Gastrocnemius medialis (tissue), 4 donors: ENCODE measurements around the gene TIMM17B. TPM values are rescaled to one million over a fixed set of nuclear protein-coding genes. Genes with fewer than 3 reads are reported as not detected.

Experiments used
- ATAC-seq, 2 donors: fragments of 150-250 bp; one replicate each; pipeline ENCODE4 v1.9.1; 2016
- DNase-seq, 2 donors: peaks; one replicate each; pipeline ENCODE4 v3.0.0-alpha.2; 2019
- H3K27ac ChIP-seq, 4 donors: fragments of 200-600 bp; sonication (generic); 1 replicate in 1 of 4; 2 replicates in 3 of 4; pipeline ENCODE4 v1.5.1; 2016 to 2018; ENCODE audit warnings: mild to moderate bottlenecking in 2 of 4, moderate library complexity in 1 of 4
- H3K27me3 ChIP-seq, 3 donors: fragments of 200-600 bp; sonication (generic) in 2 of 3; 1 replicate in 1 of 3; 2 replicates in 2 of 3; pipeline versions ENCODE4 v1.5.1 to v1.6.0; 2016 to 2019; ENCODE audit warnings: mild to moderate bottlenecking in 1 of 3, moderate library complexity in 1 of 3
- H3K36me3 ChIP-seq, 2 donors: fragments of 200-600 bp; sonication (generic) in 1 of 2; one replicate each; pipeline ENCODE4 v1.5.1; 2017 to 2018
- H3K4me1 ChIP-seq, 2 donors: fragments of 200-600 bp; sonication (generic) in 1 of 2; one replicate each; pipeline ENCODE4 v1.5.1; 2016 to 2017; ENCODE audit warnings: mild to moderate bottlenecking in 2 of 2
- H3K4me3 ChIP-seq, 4 donors: fragments of 200-600 bp; sonication (generic) in 3 of 4; 1 replicate in 1 of 4; 2 replicates in 3 of 4; pipeline ENCODE4 v1.5.1; 2016 to 2019; ENCODE audit warnings: mild to moderate bottlenecking in 2 of 4
- H3K9me3 ChIP-seq, 3 donors: fragments of 200-600 bp; sonication (generic) in 2 of 3; 1 replicate in 1 of 3; 2 replicates in 2 of 3; pipeline ENCODE4 v1.5.1; 2016 to 2019
- POLR2A ChIP-seq, 2 donors: fragments of 450-650 bp; IDR thresholded peaks; one replicate each; pipeline ENCODE4 v1.6.1; 2017; ENCODE audit warnings: antibody characterized with exemption in 2 of 2, mild to moderate bottlenecking in 2 of 2, moderate library complexity in 2 of 2
- in situ Hi-C, 4 donors: fragments of 200-750 bp; cut with MboI; loops; one replicate each; pipeline versions ENCODE4 v1.15.0 to v1.8.0; 2017; ENCODE audit warnings: low sequenced_read_pairs in 4 of 4
- intact Hi-C: fragments of 100-400 bp; cut with DNase I; formaldehyde crosslinking; loops from one replicate; pipeline ENCODE4 v1.15.1; 2023; ENCODE audit warnings: low total_unique reads
- total RNA-seq, 4 donors: library from RNA; depleted of rRNA; stranded (reverse); fragments of >200 nt; gene quantifications; one replicate each; pipeline versions ENCODE4 v1.1.0 to v1.2.3, GENCODE V29; 2016
- TF ChIP-seq, protein P1 (sequence below), 5 experiments: fragments of 450-650 bp in 3 of 5; fragments of 200-600 bp in 2 of 5; sonication (generic) in 2 of 5; IDR thresholded peaks in 4 of 5; conservative IDR thresholded peaks in 1 of 5; 1 replicate in 4 of 5; 2 replicates in 1 of 5; pipeline ENCODE4 v1.5.1; 2016 to 2019; ENCODE audit warnings: antibody characterized with exemption in 5 of 5, mild to moderate bottlenecking in 3 of 5, moderate library complexity in 3 of 5

Gene TIMM17B
- total RNA-seq, 4 donors from 2014 or later = 53.3 to 103 (median 68.5) TPM

DNA sequence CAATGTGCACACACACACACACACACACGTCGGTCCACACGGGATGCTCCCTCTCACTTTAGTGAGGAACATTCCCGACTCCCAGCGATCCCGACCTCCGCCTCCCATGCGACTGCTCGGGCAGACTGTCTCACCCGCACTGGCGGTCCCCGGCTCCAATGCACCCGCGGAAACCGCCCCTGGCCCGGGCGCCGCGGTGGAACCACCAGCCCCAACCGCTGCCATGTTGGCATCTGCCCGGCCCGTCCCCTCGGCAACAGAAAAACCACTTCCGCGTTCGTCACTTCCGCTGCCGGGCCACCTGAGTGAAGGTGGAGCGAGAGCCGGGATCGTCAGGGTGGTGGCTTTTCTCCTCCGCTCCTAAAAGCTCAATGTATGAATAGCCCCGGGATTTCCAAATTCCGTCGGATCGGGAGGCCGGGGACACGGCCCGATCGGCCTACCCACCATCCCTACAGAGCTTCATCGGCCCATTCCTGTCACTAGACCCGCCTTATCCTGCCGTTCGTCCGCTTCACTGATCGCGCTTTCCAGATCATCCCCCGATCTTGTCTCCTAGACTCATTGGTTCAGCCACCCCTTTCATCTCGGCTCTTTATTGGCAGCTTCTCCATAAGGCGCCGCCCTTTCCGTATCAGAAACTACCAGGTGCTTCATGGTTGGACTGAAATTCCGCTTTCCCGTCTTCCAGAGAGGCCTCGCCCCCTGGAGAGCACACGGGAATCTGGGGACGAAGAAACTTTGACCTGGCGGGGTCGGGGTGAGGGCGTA lies 14.0 kb upstream of the TIMM17B start, which contains the start of gene SLC35A2:
Gene SLC35A2, minus strand, starts transcription at position 235 of the 771 bp plus-strand sequence. Its CDS starts 10 bp downstream, at position 225.
- ATAC-seq (peak; percentile 91 to 92), DNase-seq (peak; percentile 43 to 66)
- peak; percentile 66 to 71 for TF ChIP-seq POLR2A (IDR thresholded peaks at IDR 0.05)
- TF ChIP-seq, protein P1, sequence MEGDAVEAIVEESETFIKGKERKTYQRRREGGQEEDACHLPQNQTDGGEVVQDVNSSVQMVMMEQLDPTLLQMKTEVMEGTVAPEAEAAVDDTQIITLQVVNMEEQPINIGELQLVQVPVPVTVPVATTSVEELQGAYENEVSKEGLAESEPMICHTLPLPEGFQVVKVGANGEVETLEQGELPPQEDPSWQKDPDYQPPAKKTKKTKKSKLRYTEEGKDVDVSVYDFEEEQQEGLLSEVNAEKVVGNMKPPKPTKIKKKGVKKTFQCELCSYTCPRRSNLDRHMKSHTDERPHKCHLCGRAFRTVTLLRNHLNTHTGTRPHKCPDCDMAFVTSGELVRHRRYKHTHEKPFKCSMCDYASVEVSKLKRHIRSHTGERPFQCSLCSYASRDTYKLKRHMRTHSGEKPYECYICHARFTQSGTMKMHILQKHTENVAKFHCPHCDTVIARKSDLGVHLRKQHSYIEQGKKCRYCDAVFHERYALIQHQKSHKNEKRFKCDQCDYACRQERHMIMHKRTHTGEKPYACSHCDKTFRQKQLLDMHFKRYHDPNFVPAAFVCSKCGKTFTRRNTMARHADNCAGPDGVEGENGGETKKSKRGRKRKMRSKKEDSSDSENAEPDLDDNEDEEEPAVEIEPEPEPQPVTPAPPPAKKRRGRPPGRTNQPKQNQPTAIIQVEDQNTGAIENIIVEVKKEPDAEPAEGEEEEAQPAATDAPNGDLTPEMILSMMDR (IDR thresholded peaks at IDR 0.05 in 4 of 5, conservative IDR thresholded peaks at IDR 0.05 in 1 of 5) = no peak
- in situ Hi-C loops = no loop called here
- Histone ChIP-seq H3K36me3 (no peaks in the 10 kb centered on the region), H3K27ac (peak within 1 kb of the TSS; percentile 73 to 86 (median 83)), H3K4me1 (peaks cover 7 to 8% of the 10 kb centered on the region in 2 donors), H3K27me3 (no peaks in the 10 kb centered on the region), H3K4me3 (peak within 1 kb of the TSS; percentile 72 to 87 (median 76)), H3K9me3 (no peaks in the 10 kb centered on the region)
- intact Hi-C loops = no loop called here

- intact Hi-C loops (no loop called here), in situ Hi-C loops (no loop called here)
- no peaks in the 10 kb centered on the region for H3K27me3 ChIP-seq
- ATAC-seq (no peak), DNase-seq (no peak)
- H3K4me1 ChIP-seq = peaks cover 7 to 8% of the 10 kb centered on the region in 2 donors
- no peaks in the 10 kb centered on the region for H3K9me3 ChIP-seq
- peak overlapping the region; percentile 73 to 86 (median 83) for H3K27ac ChIP-seq
- peak overlapping the region; percentile 72 to 87 (median 76) for H3K4me3 ChIP-seq
- TF ChIP-seq, protein P1 (IDR thresholded peaks at IDR 0.05 in 4 of 5, conservative IDR thresholded peaks at IDR 0.05 in 1 of 5) = no peak
- no peak for TF ChIP-seq POLR2A (IDR thresholded peaks at IDR 0.05)
- no peaks in the 10 kb centered on the region for H3K36me3 ChIP-seq
Observed at GRCh38 chrX:48910926-48911411, 13.4 kb upstream of the TIMM17B start.

DNA sequence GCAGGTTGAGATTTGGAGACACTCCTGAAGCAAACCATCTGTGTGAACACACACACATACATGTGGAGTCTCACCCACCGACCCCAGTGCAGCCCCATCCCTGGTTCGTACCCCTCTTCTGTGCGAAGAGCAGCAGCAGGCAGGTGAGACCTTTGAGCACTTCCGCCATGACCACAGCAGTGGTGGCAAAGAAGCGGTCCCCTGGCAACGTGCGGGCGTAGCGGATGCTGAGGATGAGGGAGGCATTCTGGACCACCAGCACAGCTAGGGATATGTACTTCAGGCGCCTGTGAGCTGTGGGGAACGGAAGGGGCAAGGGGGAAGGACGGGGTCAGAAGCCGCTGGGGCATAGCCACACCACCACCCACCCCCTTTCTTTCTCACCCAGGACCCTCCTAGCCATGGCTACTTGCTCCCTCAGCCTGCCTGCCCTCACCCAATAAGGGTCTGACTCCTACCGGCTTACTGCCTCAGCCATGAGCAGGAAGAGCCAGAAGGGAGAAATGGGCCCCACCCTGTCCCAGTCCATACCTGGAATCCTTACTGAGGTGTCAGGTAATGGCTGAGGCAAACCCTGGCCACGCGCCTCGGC lies 12.2 kb upstream of the TIMM17B start:
- H3K36me3 ChIP-seq = no peaks in the 10 kb centered on the region
- no peaks in the 10 kb centered on the region for H3K9me3 ChIP-seq
- in situ Hi-C loops = no loop called here
- H3K27ac ChIP-seq = no peak overlapping the region
- H3K27me3 ChIP-seq = no peaks in the 10 kb centered on the region
- intact Hi-C loops = no loop called here
- H3K4me3 ChIP-seq = no peak overlapping the region
- DNase-seq (no peak), ATAC-seq (no peak)
- peaks cover 7 to 8% of the 10 kb centered on the region in 2 donors for H3K4me1 ChIP-seq
- TF ChIP-seq, protein P1 (IDR thresholded peaks at IDR 0.05 in 4 of 5, conservative IDR thresholded peaks at IDR 0.05 in 1 of 5) = no peak
- TF ChIP-seq POLR2A (IDR thresholded peaks at IDR 0.05) = no peak

DNA sequence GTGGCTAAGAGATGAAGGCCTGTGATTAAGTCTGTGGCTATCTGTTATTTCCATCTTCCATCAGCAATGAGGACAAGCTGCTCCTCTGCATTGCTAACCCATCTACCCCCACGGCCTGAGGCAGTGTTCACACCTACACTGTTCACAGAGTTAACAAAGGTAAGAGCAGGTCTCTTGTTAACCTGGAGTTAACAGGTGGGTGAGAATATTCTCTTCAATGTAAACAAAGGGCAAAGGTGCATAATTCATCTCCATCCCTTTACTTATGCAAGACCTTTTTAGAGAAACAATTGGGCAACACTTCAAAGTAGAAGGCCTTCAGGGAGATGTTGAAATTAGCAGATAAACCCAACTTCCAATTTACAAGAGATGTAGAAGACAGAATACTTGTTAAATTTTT lies 11.0 kb upstream of the TIMM17B start:
- Histone ChIP-seq H3K4me3 (no peak overlapping the region), H3K27ac (no peak overlapping the region), H3K36me3 (peaks cover 0 to 1% of the 10 kb centered on the region in 2 donors), H3K27me3 (no peaks in the 10 kb centered on the region), H3K4me1 (peaks cover 7 to 8% of the 10 kb centered on the region in 2 donors), H3K9me3 (no peaks in the 10 kb centered on the region)
- intact Hi-C loops = no loop called here
- in situ Hi-C loops = no loop called here
- DNase-seq = no peak
- no peak for TF ChIP-seq POLR2A (IDR thresholded peaks at IDR 0.05)
- TF ChIP-seq, protein P1 (IDR thresholded peaks at IDR 0.05 in 4 of 5, conservative IDR thresholded peaks at IDR 0.05 in 1 of 5) = no peak
- ATAC-seq = no peak
